ENCODE data around the gene NAALADL2.

DNA sequence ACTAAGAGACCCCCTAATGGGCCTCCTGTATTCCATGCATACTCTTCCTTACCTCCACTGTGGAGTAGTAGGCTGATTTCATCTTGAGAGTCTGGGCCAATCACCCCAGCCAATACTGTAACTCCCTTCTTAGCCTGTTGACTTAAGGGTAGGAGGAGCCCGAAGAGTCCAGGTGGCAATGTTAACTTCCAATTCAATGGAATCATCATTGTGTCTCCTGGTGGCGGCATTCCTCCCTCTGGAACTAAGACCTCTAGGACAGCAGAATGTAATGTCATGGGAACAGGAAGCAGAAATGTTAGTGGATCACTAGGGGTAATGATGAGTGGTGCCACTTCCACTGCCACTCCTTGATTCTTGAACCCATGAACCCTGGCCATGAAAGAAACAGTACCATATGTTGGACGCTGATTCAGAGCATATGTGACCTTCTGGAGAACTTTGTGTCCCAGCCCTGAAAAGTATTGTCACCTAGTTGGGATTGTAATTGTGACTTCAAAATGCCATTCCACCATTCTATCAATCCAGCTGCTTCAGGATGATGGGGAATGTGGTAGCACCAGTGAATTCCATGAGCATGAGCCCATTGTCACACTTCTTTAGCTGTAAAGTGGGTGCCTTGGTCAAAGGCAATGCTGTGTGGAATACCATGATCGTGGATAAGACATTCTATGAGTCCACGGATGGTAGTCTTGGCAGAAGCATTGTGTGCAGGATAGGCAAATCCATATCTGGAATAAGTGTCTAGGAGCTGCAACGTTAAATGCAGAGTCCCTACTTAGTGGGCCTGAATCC, 24.9 kb downstream of the NAALADL2 start:
- TF ChIP-seq CTCF (IDR thresholded peaks at IDR 0.05; ENCODE audit: poor library complexity) (no peak), EZH2 (IDR thresholded peaks at IDR 0.05; ENCODE audit: borderline replicate concordance) (no peak)

Data from hepatocyte (in vitro differentiated cells).